HG02763 (cell line): ENCODE measurements around the gene LRRC27.
"Not testable (repeated sequence)": the region's sequence is repeated elsewhere in the genome, so short reads cannot be mapped to it uniquely, and the experiment has no call there.

Source experiments
- ATAC-seq: cut with Tn5 transposase; IDR thresholded peaks from one replicate; pipeline ENCODE4 v1.9.1; 2021; ENCODE audit warnings: mild to moderate bottlenecking, moderate library complexity; ENCODE audit not compliant: unreplicated experiment

Gene LRRC27

DNA sequence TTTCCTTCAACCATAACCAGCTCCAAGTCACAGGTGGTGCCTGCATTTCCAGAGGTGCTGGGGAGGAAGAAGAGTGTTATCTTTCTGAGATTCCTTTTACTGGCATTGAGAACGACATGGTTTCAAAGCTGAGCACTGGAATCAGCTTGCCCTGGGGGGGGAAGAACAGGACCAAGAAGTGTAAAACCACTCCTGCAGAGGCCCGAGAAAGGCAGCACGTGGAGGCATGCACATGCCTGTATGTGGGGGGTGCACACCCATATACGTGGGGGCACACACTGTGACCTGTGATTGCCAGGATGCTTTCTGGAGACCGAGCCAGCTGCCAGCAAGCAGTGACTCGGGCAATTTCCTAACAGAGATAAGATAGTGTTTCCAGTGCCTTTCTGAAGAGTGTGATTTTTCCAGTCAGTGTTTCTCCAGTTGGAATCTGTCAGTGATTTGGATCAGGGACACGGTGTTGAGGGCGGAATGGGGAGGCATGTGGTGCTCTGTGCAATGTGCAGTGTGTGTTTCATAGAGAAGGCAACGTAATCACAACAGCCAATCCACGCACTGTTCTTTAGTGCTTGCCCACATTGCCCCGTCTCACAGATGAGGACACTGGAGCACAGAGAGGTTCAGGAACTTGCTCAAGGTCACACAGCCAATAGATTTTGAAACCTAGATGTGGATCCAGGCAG, 4.2 kb downstream of the LRRC27 start:
- ATAC-seq, result no peak

DNA sequence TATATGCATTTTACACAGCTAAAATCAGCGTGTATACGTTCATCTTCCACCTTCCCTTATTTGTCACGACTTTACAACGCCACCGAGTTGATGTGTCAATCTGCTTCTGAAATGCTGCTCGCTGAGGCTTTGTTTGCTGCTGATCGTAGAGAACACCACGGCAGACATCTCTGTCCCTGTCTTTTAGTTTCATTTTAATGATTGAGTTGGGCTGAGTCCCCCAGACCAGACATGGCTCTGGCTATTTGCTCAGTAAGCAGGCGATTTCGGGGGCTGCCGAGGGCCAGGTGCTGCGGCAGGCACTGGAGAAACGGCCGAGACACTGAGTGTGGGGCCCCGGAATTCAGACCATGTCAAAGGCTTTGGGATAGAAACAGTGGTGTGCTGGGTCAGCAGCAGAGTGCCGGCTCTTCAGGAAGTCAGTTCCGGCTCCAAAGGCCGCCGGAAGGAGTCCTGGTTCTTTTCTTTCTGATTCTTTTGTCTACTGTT, 5.0 kb downstream of the LRRC27 start:
- ATAC-seq, result no peak

DNA sequence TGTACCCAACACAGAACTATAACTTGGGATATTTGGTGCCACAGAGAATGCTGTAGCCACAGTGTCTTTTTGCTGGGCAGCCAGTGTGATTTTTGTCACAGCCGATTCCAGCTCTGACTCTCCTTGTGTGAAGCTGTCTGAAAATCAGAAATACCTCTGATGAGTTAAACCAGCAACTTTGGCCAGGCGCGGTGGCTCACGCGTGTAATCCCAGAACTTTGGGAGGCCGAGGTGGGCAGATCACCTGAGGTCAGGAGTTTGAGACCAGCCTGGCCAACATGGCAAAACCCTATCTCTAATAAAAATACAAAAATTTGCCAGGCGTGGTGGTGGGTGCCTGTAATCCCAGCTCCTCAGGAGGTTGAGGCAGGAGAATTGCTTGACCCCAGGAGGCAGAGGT, 5.9 kb downstream of the LRRC27 start:
- not testable (repeated sequence) for ATAC-seq

DNA sequence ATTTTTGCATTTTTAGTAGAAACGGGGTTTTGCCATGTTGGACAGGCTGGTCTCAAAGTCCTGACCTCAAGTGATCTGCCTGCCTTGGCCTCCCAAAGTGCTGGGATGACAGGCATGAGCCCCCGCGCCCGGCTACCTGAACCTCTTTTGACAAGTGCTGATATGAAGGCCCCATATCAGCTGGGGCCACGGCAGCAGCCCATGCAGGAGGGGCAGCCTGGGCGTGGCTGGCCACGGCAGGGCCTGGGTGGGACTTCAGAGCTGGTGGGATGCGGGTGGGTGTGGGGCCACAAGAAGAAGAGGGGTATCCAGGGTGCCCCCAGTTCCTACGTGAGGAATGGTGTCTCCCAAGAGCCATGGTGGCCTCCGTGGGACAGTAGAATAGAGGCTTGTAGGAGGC, 6.9 kb downstream of the LRRC27 start:
- ATAC-seq, result no peak

DNA sequence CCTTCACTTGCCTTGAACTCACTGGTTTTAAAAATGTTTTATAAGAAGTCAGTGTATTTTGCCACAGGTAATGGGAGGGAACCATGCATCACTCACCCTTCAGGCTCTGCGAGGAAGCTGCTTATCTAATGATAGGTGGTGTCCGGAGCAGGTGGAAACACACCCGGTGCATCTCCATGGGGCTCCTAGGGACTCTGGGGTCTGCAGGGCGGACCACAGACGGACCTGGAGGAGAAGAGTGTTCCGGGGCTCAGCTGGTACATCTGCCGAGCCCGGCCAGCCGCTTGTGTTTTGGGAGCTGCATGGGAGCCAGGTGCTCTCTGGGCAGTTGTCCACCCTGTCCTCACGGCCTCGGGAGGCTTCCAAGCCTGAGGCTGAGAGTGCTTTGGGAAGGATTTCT, 7.3 kb downstream of the LRRC27 start:
- no peak for ATAC-seq

DNA sequence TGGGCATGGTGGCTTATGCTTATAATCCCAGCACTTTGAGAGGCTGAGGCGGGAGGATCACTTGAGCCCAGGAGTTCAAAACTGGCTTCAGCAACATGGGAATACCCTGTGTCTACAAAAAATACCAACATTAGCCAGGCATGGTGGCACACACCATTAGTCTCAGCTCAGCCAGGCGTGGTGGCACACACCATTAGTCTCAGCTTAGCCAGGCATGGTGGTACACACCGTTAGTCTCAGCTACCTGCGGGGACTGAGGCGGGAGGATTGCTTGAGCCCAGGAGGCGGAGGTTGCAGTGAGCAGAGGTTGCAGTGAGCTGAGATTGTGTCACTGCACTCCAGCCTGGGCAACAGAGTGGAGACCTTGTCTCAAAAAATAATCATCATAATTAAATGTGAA, 9.0 kb downstream of the LRRC27 start:
- no peak for ATAC-seq

DNA sequence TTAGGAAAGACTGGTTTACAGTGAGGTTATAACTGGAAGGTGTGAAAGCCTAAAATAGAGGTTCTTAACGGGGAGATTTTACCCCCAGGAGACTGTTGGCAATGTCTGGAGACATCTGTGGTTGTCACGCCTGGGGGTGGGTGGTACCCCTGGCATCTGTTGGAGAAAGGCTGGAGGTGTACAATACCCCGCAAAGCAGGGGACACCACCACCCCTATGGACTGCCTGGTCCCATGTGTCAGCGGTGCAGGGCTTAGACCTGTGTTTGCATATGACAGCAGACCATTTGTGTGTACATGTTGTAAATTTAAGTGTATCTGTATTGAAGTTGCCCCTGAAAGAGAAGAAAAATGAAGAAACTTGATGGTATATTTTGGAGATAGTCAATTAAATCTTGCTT, 9.8 kb downstream of the LRRC27 start:
- no peak for ATAC-seq

DNA sequence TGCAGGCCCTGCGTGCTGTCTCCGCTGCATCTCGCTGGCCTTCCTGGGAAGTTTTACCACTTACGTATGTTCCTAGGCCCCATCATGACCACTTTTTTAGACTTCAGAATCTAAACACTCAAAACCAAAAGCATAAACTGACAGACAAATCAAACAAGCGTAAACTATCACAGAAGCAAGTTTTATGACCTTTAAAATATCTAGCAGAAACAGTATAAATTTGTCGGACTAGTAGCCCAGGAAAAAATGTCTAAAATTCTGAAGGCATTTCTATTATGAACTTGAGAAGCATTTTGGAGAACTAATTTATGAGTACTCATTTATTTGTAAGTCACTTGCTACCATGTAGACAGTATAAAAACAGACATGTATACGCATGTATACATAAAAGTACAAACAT, 10.6 kb downstream of the LRRC27 start:
- ATAC-seq, result no peak

DNA sequence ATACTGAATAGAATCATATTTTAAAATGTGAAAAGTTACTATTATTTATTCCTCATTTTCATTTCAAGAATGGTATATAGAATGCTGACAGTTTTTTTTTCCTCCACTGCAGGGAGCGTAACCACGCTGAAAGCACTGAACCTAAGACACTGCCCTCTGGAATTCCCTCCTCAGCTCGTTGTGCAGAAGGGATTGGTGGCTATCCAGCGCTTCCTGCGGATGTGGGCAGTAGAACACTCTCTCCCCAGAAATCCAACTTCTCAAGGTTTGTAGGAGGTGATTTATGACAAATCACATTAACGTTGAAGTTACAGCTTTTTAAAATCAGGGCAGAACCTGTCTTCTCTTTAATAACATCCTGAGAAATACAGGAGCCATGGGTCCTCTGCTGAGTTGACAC, 12.4 kb downstream of the LRRC27 start:
- no peak for ATAC-seq

DNA sequence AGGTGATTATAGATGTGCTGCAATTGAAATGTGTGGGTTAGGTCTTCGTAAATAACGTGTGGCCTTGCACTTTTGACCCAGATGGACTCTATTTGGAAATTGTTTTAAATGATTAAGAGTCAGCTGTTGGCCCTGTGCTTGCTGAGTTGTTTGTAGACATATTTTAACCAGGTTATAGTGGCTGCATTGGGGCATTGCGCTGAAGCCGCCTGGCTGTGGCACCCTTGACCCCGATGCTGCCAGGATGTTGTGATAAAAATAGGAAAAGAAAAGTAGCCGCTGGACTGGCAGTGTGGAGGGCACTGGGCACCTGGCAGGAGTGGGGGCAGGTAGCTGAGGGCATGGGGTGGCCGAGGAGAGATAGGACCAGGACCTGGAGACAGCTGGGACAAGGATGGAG, 13.4 kb downstream of the LRRC27 start:
- no peak for ATAC-seq

DNA sequence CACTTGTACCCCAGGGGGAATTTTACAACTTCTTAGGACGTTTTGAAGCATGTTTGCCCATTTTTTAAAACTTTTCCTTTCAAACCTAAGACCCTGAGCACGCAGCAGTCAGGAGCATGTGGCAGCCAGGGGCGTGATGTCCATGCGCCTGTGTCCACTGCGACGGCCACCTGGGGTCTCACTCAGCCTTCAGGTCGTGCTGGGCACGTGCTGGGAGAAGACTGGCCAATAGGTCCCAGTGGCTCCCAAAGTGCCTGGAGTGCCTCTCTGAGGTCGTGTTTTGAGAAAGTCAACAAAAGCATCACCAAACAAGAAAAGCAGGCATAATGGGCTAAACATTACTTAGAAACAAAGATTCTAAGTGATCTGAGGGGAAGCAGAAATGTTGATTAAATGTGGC, 14.8 kb downstream of the LRRC27 start:
- ATAC-seq, result no peak

DNA sequence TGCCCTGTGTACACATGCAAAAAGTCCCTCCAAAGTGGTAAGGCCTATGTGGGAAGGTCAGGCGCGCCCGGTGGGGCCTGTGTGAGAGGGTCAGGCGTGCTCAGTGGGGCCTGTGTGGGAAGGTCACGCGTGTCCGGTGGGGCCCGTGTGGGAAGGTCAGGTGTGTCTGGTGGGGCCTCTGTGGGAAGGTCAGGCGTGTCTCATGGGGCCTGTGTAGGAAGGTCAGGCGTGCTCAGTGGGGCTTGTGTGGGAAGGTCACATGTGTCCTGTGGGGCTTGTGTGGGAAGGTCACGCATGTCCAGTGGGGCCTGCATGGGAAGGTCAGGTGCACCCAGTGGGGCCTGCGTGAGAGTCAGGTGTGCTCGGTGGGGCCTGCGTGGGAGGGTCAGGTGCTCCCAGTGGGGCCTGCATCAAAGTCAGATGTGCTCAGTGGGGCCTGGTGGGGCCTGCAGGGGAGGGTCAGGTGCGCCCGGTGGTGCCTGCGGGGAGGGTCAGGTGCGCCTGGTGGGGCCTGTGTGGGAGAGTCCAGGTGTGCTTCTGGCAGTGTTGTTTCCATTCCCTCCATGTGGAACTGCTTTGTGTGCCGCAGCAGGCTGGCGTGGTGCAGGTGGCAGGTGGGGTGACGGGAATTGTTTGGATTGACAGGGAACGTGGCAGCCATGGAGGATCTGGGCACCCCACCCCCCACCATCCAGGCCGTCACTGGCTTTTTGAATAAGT, 15.4 kb downstream of the LRRC27 start:
- ATAC-seq, result no peak

DNA sequence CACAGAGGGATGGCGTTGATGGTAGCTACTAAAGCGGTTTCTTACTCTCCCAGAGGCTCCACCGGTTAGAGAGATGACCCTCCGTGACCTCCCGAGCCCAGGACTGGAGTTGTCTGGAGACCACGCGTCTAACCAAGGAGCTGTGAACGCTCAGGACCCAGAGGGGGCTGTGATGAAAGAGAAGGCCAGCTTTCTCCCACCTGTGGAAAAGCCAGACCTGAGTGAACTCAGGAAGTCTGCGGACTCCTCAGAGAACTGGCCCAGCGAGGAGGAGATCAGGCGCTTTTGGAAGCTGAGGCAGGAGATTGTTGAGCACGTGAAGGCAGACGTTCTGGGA, 15.9 kb downstream of the LRRC27 start:
- ATAC-seq, result no peak

DNA sequence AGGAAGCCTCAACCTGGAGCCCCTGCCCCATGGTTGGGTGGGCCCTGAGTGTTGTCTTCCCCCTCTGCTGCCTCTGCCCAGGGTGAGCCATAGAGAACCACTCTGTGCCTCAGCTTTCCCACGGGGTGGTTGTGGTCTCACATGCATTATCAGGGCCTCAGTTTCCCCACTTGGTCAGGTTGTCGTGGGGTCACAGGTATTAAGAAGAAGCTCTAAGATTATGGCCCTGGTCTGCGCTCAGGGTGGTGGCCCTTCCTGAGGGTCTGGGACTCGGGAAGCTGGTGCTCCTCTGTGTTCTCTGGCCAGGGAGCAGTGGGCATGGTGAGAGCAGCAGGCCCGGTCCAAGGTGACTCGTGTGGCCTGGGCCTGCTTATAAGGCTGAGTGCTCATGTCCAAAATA, 17.8 kb downstream of the LRRC27 start:
- ATAC-seq, result no peak

DNA sequence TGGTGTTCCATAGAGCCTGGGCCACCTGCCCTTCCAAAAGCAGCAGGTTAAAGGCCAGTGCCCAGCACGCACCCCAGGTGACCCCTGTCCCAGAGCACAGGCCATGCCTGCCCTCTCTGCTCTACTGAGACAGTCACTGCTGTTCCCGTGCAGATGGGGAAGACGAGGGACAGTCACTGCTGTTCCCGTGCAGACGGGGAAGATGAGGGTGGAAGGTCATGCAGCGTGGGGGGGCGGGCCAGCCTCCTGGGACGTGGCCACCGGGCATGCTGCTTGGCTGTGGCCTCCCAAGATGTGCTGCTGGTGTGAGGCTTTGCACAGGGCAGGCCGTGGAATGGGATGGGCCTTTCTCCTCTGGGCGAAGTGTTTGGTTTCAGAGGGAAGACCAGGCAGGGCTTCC, 18.4 kb downstream of the LRRC27 start:
- ATAC-seq, result no peak

DNA sequence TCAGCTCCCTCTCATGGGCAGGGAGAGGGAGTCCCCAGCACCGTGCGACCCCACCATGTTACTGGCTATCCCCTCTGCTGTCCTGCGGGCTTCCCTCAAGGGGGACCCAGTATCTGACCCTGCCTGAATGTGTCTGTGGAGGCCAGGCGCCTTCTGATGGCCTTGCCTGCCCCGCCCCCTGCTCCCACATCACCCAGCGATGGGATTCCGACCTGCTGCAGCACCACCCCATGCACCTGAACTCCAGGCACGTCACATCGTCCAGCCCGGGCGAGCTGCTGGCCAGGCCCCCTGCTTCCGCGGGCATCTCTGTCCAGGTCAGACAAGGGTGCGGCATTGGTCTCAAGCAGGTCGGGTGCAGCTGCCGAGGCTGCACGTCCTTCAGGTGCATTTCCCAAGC, 19.0 kb downstream of the LRRC27 start:
- no peak for ATAC-seq

DNA sequence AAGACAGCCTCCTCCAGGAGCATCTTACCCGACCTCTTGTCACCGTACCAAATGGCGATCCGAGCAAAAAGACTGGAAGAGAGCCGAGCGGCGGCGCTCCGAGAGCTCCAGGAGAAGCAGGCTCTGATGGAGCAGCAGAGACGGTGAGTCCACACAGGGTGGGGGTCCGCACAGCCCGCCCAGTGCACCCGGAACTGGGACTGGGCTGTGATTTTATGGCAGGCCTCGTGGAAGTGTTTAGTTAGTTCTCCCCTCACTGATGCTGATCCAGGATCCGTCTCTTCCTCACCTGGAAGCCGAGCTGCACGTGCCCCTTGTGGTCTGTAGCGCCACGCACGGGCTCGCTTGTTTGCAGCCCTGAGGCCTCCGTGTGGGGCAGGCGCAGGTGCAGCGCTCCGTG, 19.6 kb downstream of the LRRC27 start:
- no peak for ATAC-seq

DNA sequence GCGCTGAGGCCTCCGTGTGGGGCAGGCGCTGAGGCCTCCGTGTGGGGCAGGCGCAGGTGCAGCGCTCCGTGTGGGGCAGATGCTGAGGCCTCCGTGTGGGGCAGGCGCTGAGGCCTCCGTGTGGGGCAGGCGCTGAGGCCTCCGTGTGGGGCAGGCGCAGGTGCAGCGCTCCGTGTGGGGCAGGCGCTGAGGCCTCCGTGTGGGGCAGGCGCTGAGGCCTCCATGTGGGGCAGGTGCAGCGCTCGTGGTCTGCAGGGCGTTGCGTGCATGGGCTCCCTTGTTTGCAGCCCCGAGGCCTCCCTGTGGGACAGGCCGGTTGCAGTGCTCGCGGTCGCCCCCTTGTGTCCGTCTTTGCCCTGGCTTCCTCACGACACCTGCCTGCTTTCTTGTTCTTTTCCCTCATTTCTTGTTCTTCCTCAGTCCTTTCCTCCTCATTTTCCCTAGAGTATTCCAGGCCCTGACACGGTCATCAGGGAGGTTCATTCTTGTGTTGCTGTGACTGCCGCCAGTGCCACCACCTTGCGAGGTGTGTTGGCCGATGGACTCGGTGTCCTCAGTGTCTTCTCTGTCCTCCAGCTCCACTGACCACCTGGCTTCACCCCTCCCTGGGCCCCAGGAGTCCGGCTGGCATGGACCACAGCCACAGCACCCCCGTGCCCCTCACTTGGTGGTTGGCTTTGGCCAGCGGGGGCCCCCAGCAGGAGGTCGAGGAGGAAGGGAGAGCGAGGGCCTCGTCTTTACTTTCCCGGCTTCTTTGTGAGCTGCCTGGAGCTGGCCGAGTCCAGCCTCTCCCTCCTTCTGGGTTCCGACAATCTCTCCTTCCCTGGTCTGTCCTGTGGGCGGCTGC, 20.7 kb downstream of the LRRC27 start:
- ATAC-seq, result not testable (repeated sequence)

DNA sequence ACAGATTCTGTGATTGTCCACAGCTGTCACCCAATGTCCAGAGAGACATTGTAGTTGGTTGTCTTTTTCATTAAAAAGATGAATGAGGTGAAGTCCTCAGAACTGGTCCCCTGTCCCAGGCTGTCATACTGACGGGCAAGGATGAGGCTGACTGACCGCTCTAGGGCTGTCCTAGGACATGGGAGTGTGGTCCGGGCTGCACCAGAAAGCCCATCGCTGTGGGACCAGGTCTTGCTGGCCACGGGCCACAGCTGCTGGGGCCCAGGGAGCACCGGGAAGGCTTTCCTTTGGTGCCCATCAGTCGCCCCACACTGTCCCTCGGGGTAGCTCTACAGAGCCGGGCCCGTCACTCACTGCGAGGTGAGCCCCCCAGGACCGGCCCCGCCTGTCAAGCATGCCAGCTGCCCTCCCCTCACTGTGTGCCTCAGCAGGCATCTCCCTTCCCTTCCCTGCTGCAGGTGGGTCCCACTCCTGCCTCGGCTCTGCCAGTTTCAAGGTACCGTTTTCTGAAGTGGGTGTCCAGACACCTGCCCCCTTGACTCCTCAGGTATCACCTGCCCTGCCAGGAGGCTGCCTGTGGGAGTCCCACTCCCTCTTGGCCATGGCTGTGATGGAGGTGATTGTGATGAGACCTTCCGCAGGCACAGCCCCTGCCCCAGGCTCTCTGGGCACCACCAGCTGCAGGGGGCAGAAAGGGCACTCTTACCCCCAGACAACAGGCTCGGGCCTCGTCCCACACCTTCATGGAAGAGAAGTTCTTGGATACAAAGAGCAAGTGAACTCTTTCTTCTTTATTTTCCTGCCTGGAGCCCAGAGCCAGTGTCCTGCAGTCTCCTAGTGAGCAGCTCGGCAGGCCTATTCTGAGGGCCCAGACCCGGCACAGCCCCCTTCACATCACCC, 21.7 kb downstream of the LRRC27 start:
- no peak for ATAC-seq

DNA sequence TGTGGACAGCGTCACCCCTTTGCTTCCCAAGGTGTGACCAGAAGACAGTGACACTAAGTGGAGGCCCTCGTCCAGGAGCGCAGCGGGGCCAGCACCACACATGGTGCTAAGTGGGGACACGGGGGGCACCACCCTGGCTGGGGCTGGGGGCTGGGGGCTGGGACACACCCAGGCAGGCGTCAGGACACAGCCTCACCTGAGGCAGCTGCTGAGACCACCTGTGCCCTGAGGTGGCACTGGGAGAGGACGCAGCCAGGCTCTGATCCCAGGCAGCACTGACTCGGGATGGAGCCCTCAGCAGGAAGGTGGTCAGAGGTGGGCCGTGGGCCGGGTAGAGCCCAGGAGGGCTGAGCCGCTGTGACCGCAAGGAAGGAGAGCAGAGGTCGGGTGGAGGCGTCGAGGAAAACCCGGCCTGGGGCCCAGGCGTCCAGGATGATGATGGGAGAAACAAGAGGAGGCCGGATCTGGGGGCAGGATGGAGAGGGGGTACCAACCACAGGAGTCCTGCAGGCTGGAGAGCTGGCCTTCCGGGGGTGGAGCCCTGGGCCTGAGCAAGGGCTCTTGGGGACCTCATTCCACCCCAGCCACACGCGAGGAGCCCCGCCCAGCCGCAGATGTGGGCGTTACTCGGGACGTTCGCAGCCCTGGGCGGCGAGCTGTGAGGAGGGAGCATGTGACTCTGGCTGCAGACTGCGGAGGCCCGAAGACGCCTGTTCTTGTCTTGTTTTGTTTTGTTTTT, 22.5 kb downstream of the LRRC27 start:
- no peak for ATAC-seq
